NCI-H1694 treated with DMSO at 0.1 percent for 48 hours (cell line): ENCODE data around the gene ADAM23.
A peak's percentile ranks its signal among the peaks of the same experiment; 100 is the strongest.

ENCODE experiments used
- DNase-seq: peaks from one replicate; lab custom pipeline; 2025; lab: John Stamatoyannopoulos, UW

The ADAM23 gene

GRCh38 chr2:206502729-206503128 lies 59.4 kb downstream of the ADAM23 start:
- DNase-seq: no peak

GRCh38 chr2:206511283-206511682 lies 68.0 kb downstream of the ADAM23 start:
- no peak for DNase-seq

- no peak for DNase-seq
Measured at GRCh38 chr2:206512999-206513398, 69.7 kb downstream of the ADAM23 start.

- DNase-seq: no peak
Measured at GRCh38 chr2:206515580-206515979, 72.2 kb downstream of the ADAM23 start.

- DNase-seq: no peak
Measured at GRCh38 chr2:206518997-206519396, 75.7 kb downstream of the ADAM23 start.

GRCh38 chr2:206520450-206520849 lies 77.1 kb downstream of the ADAM23 start:
- no peak for DNase-seq

- DNase-seq: no peak
Measured at GRCh38 chr2:206521115-206521514, 77.8 kb downstream of the ADAM23 start.

- no peak for DNase-seq
Measured at GRCh38 chr2:206521612-206522011, 78.3 kb downstream of the ADAM23 start.

GRCh38 chr2:206526416-206526815 lies 83.1 kb downstream of the ADAM23 start:
- DNase-seq: peak; percentile 25

- no peak for DNase-seq
Measured at GRCh38 chr2:206527153-206527552, 83.8 kb downstream of the ADAM23 start.

- DNase-seq: no peak
Measured at GRCh38 chr2:206530727-206531126, 87.4 kb downstream of the ADAM23 start.

GRCh38 chr2:206531996-206532543 lies 88.7 kb downstream of the ADAM23 start:
- DNase-seq: no peak

GRCh38 chr2:206533977-206534376 lies 90.6 kb downstream of the ADAM23 start:
- DNase-seq: no peak

- DNase-seq: no peak
Measured at GRCh38 chr2:206535260-206535986, 92.1 kb downstream of the ADAM23 start.

- DNase-seq: no peak
Measured at GRCh38 chr2:206540757-206541156, 97.4 kb downstream of the ADAM23 start.

GRCh38 chr2:206543073-206543472 lies 99.7 kb downstream of the ADAM23 start:
- DNase-seq: no peak

- DNase-seq: no peak
Measured at GRCh38 chr2:206548383-206548782, 105.1 kb downstream of the ADAM23 start.

GRCh38 chr2:206555721-206556120 lies 112.4 kb downstream of the ADAM23 start:
- no peak for DNase-seq

- peak; percentile 35 for DNase-seq
Measured at GRCh38 chr2:206556357-206556949, 113.1 kb downstream of the ADAM23 start.

GRCh38 chr2:206557321-206557720 lies 114.0 kb downstream of the ADAM23 start:
- no peak for DNase-seq

GRCh38 chr2:206558492-206558891 lies 115.2 kb downstream of the ADAM23 start:
- no peak for DNase-seq

- DNase-seq: no peak
Measured at GRCh38 chr2:206561962-206562361, 118.6 kb downstream of the ADAM23 start.

- no peak for DNase-seq
Measured at GRCh38 chr2:206562375-206562774, 119.0 kb downstream of the ADAM23 start.

- no peak for DNase-seq
Measured at GRCh38 chr2:206563374-206563773, 120.0 kb downstream of the ADAM23 start.
